GM12801 (cell line): Measurements from ENCODE around the gene FNDC5.

ENCODE experiments used
- CTCF ChIP-seq: IDR thresholded peaks from one replicate; pipeline ENCODE4 v1.5.1; 2011; ENCODE audit warnings: control low read depth; ENCODE audit not compliant: insufficient read length; ENCODE audit errors: extremely low read depth

Gene FNDC5

GRCh38 chr1:32907435-32907834 lies 36.7 kb upstream of the FNDC5 start:
- no peak for TF ChIP-seq CTCF

- no peak for TF ChIP-seq CTCF
Measured at GRCh38 chr1:32906654-32907053, 35.9 kb upstream of the FNDC5 start.

- no peak for TF ChIP-seq CTCF
Measured at GRCh38 chr1:32904797-32905196, 34.1 kb upstream of the FNDC5 start.

- no peak for TF ChIP-seq CTCF
Measured at GRCh38 chr1:32903991-32904785, 33.5 kb upstream of the FNDC5 start.

GRCh38 chr1:32902535-32902920 lies 31.8 kb upstream of the FNDC5 start:
- TF ChIP-seq CTCF, result no peak

- no peak for TF ChIP-seq CTCF
Measured at GRCh38 chr1:32901823-32902534, 31.3 kb upstream of the FNDC5 start.

- TF ChIP-seq CTCF, result no peak
Measured at GRCh38 chr1:32900956-32901822, 30.5 kb upstream of the FNDC5 start, which contains the start of gene TMEM54. Gene TMEM54, minus strand, starts transcription at chr1:32901389. Its CDS starts 151 bp downstream, at chr1:32901238.
